ENCODE results near the gene NUCB1. TPM values are rescaled to one million over a fixed set of nuclear protein-coding genes. Genes with fewer than 3 reads are reported as not detected.

The NUCB1 gene
- total and polyA plus RNA-seq, 9 of the 15 experiments (the other 6 are each of a cell fraction or from before 2014, with no cell fraction given), result 3.1 to 153 (median 71.7) TPM

- TF ChIP-seq PREB (CRISPR knock-in tag; IDR thresholded peaks at IDR 0.05) (no peak), RBM22 (IDR thresholded peaks at IDR 0.05; ENCODE audit: low read depth, low read length, poor library complexity, severe bottlenecking) (peak; percentile 83), CBX1 (IDR thresholded peaks at IDR 0.05; ENCODE audit: low read depth) (0 out of 2 replicates have a peak, but pooled peaks have one; percentile 20), ZNF785 (CRISPR knock-in tag; IDR thresholded peaks at IDR 0.05) (no peak), ETS2 (tag; IDR thresholded peaks at IDR 0.05; ENCODE audit: borderline replicate concordance, poor library complexity, severe bottlenecking) (no peak), ZSCAN29 (IDR thresholded peaks at IDR 0.05) (no peak), ZNF561 (CRISPR knock-in tag; conservative IDR thresholded peaks at IDR 0.05) (no peak; the same call in none of the 2 replicates), SRSF7 (optimal IDR thresholded peaks at IDR 0.05; ENCODE audit: low read depth, low read length) (no peak), ZBTB17 (CRISPR knock-in tag; IDR thresholded peaks at IDR 0.05) (peak; percentile 88), CBFA2T2 (conservative IDR thresholded peaks at IDR 0.05) (no peak), GABPA (tag; conservative IDR thresholded peaks at IDR 0.05; ENCODE audit: low read depth) (peak; percentile 23), ERF (CRISPR knock-in tag; IDR thresholded peaks at IDR 0.05) (0 out of 2 replicates have a peak, but pooled peaks have one; percentile 10), BMI1 (IDR thresholded peaks at IDR 0.05; ENCODE audit: low read length) (no peak), ZNF79 (CRISPR knock-in tag; IDR thresholded peaks at IDR 0.05; ENCODE audit: low read depth) (0 out of 2 replicates have a peak, but pooled peaks have one; percentile 34), ZNF707 (CRISPR knock-in tag; conservative IDR thresholded peaks at IDR 0.05) (no peak; the same call in 1 of the 2 replicates), RBM17 (IDR thresholded peaks at IDR 0.05; ENCODE audit: borderline replicate concordance, low read depth, low read length) (no peak), SNIP1 (IDR thresholded peaks at IDR 0.05; ENCODE audit: low read depth) (no peak), CREB1 (IDR thresholded peaks at IDR 0.05) (peak; percentile 27; the same call in 1 of the 2 replicates), CREB1 (CRISPR knock-in tag; IDR thresholded peaks at IDR 0.05) (peak; percentile 40; the same call in 1 of the 2 replicates), TBL1XR1 (IDR thresholded peaks at IDR 0.05; ENCODE audit: low read length in 2 of 2) (peak in 1 of 2 experiments; percentile 41; a peak in 1 of 4 replicates), RBM14 (IDR thresholded peaks at IDR 0.05; ENCODE audit: borderline replicate concordance, insufficient read depth, low read depth, low read length) (no peak), ZNF253 (CRISPR knock-in tag; conservative IDR thresholded peaks at IDR 0.05) (no peak)
- TF ChIP-seq, protein P1, sequence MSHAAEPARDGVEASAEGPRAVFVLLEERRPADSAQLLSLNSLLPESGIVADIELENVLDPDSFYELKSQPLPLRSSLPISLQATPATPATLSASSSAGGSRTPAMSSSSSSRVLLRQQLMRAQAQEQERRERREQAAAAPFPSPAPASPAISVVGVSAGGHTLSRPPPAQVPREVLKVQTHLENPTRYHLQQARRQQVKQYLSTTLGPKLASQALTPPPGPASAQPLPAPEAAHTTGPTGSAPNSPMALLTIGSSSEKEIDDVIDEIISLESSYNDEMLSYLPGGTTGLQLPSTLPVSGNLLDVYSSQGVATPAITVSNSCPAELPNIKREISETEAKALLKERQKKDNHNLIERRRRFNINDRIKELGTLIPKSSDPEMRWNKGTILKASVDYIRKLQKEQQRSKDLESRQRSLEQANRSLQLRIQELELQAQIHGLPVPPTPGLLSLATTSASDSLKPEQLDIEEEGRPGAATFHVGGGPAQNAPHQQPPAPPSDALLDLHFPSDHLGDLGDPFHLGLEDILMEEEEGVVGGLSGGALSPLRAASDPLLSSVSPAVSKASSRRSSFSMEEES (CRISPR knock-in tag; IDR thresholded peaks at IDR 0.05), result peak; percentile 0; the same call in 1 of the 2 replicates
- TF ChIP-seq, protein P2, sequence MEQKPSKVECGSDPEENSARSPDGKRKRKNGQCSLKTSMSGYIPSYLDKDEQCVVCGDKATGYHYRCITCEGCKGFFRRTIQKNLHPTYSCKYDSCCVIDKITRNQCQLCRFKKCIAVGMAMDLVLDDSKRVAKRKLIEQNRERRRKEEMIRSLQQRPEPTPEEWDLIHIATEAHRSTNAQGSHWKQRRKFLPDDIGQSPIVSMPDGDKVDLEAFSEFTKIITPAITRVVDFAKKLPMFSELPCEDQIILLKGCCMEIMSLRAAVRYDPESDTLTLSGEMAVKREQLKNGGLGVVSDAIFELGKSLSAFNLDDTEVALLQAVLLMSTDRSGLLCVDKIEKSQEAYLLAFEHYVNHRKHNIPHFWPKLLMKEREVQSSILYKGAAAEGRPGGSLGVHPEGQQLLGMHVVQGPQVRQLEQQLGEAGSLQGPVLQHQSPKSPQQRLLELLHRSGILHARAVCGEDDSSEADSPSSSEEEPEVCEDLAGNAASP (IDR thresholded peaks at IDR 0.05), result no peak
These were observed 63.5 kb downstream of the NUCB1 start (continued) for GRCh38 chr19:48963371-48964204.
